SK-N-SH (cell line): ENCODE results near the gene PHEX. TPM values are rescaled to one million over a fixed set of nuclear protein-coding genes. Genes with fewer than 3 reads are reported as not detected.
A peak's percentile ranks its signal among the peaks of the same experiment; 100 is the strongest.

Experiments
- CTCF ChIA-PET: fragments of 300-600, 350-600 bp; formaldehyde crosslinking; extraction: SDS; loops from one replicate; lab custom pipeline; 2021; lab: Yijun Ruan, JAX
- POLR2A ChIA-PET: fragments of 350-600 bp; sonication (Branson Sonifier 250); formaldehyde crosslinking; extraction: SDS; loops from one replicate; lab custom pipeline; 2020; ENCODE audit warnings: antibody characterized with exemption, inconsistent platforms; lab: Yijun Ruan, JAX
- DNase-seq: peaks from one replicate; pipeline ENCODE4 v3.0.0; 2012
- H2AFZ ChIP-seq: fragments of 200-600 bp; sonication (generic); 2 replicates; pipeline ENCODE4 v1.8.1; 2016; ENCODE audit warnings: antibody characterized with exemption, mild to moderate bottlenecking, low read depth
- H3F3A ChIP-seq: fragments of 200-600 bp; sonication (generic); replicated peaks from 2 replicates; pipeline ENCODE3; 2016; ENCODE audit warnings: antibody characterized with exemption, mild to moderate bottlenecking; ENCODE audit not compliant: insufficient read depth
- H3K27ac ChIP-seq, 2 experiments: fragments of 200-500 bp in 1 of 2; fragments of 200-600 bp in 1 of 2; sonication (Bioruptor generic) in 1 of 2; sonication (generic), shearing (Covaris generic) in 1 of 2; 2 replicates each; pipeline versions ENCODE4 v1.5.1 to v1.6.1; 2014 to 2016; ENCODE audit warnings: low read depth in 2 of 2, inconsistent platforms in 1 of 2, low read length in 1 of 2, mild to moderate bottlenecking in 1 of 2, mixed read lengths in 1 of 2
- H3K27me3 ChIP-seq: fragments of 200-600 bp; sonication (generic), shearing (Covaris generic); 2 replicates; pipeline ENCODE4 v1.6.1; 2016; ENCODE audit warnings: mixed run types; ENCODE audit not compliant: insufficient read depth
- H3K36me3 ChIP-seq, 2 experiments: fragments of 200-500 bp in 1 of 2; fragments of 200-600 bp in 1 of 2; sonication (Bioruptor generic) in 1 of 2; sonication (generic) in 1 of 2; replicated peaks in 1 of 2; 2 replicates each; pipeline versions ENCODE3 to v1.5.1; 2014 to 2016; ENCODE audit warnings: low read length in 1 of 2, mild to moderate bottlenecking in 1 of 2; ENCODE audit not compliant: insufficient read depth in 2 of 2, control insufficient read depth in 1 of 2
- H3K4me1 ChIP-seq, 2 experiments: fragments of 200-500 bp in 1 of 2; fragments of 200-600 bp in 1 of 2; sonication (Bioruptor generic) in 1 of 2; sonication (generic), shearing (Covaris generic) in 1 of 2; 2 replicates each; pipeline versions ENCODE4 v1.5.1 to v1.6.1; 2014 to 2016; ENCODE audit warnings: low read depth in 1 of 2, low read length in 1 of 2, mixed run types in 1 of 2; ENCODE audit not compliant: insufficient read depth in 2 of 2, control insufficient read depth in 1 of 2
- H3K4me2 ChIP-seq: fragments of 200-600 bp; sonication (generic), shearing (Covaris generic); 2 replicates; pipeline ENCODE4 v1.6.1; 2017; ENCODE audit warnings: mixed run types
- H3K4me3 ChIP-seq, 2 experiments: fragments of 200-500 bp in 1 of 2; fragments of 200-600 bp in 1 of 2; sonication (Bioruptor generic) in 1 of 2; sonication (generic), shearing (Covaris generic) in 1 of 2; 2 replicates each; pipeline versions ENCODE4 v1.5.1 to v1.8.1; 2014 to 2016; ENCODE audit warnings: low read depth in 2 of 2, inconsistent platforms in 1 of 2, low read length in 1 of 2, mild to moderate bottlenecking in 1 of 2, mixed read lengths in 1 of 2, moderate library complexity in 1 of 2
- H3K79me2 ChIP-seq: fragments of 200-600 bp; sonication (generic); 2 replicates; pipeline ENCODE4 v1.8.1; 2017; ENCODE audit warnings: mild to moderate bottlenecking; ENCODE audit not compliant: insufficient read depth
- H3K9ac ChIP-seq: fragments of 200-600 bp; sonication (generic); 2 replicates; pipeline ENCODE4 v1.6.1; 2017; ENCODE audit warnings: mixed run types
- H3K9me2 ChIP-seq: fragments of 200-600 bp; sonication (generic); 2 replicates; pipeline ENCODE4 v1.6.1; 2017; ENCODE audit warnings: mixed run types
- H3K9me3 ChIP-seq: fragments of 200-600 bp; sonication (generic); 2 replicates; pipeline ENCODE4 v1.6.1; 2017; ENCODE audit warnings: mixed run types, mild to moderate bottlenecking, moderate library complexity
- H4K20me1 ChIP-seq: fragments of 200-600 bp; sonication (generic); 2 replicates; pipeline ENCODE4 v1.6.1; 2017; ENCODE audit warnings: mild to moderate bottlenecking, mixed run types; ENCODE audit not compliant: insufficient read depth
- CHD2 ChIP-seq: fragments of 150-350 bp; IDR thresholded peaks from 2 replicates; pipeline ENCODE4 v1.6.1; 2018; ENCODE audit warnings: low read length; ENCODE audit not compliant: partially characterized antibody
- ELF1 ChIP-seq: IDR thresholded peaks from 2 replicates; pipeline ENCODE4 v1.4.0; 2012
- EP300 ChIP-seq, 2 experiments: IDR thresholded peaks; 2 replicates each; pipeline versions ENCODE4 v1.4.0 to v1.6.1; 2012; ENCODE audit warnings: borderline replicate concordance in 1 of 2, low read depth in 1 of 2, low read length in 1 of 2
- EZH2phosphoT487 ChIP-seq: fragments of 200-600 bp; sonication (generic); IDR thresholded peaks from 2 replicates; pipeline ENCODE4 v1.6.1; 2017; ENCODE audit warnings: low read depth, mixed run types, mild to moderate bottlenecking, antibody characterized with exemption, moderate library complexity, borderline replicate concordance
- FOXM1 ChIP-seq: IDR thresholded peaks from 2 replicates; pipeline ENCODE4 v1.4.0; 2012; ENCODE audit warnings: low read depth, mild to moderate bottlenecking
- MAX ChIP-seq: IDR thresholded peaks from 2 replicates; pipeline ENCODE4 v1.4.0; 2012; ENCODE audit warnings: low read depth
- MEF2A ChIP-seq: IDR thresholded peaks from 2 replicates; pipeline ENCODE4 v1.4.0; 2012; ENCODE audit warnings: low read depth, borderline replicate concordance
- MXI1 ChIP-seq: IDR thresholded peaks from 2 replicates; pipeline ENCODE4 v1.6.1; 2012; ENCODE audit warnings: mild to moderate bottlenecking, low read depth, low read length, improper control_type of control experiment
- NFIC ChIP-seq: IDR thresholded peaks from 2 replicates; pipeline ENCODE4 v1.4.0; 2012; ENCODE audit warnings: borderline replicate concordance
- NRF1 ChIP-seq: IDR thresholded peaks from 2 replicates; pipeline ENCODE4 v1.6.1; 2012; ENCODE audit warnings: low read depth, mild to moderate bottlenecking, low read length
- PBX3 ChIP-seq: IDR thresholded peaks from 2 replicates; pipeline ENCODE4; 2012
- RCOR1 ChIP-seq: fragments of 150-350 bp; IDR thresholded peaks from 2 replicates; pipeline ENCODE4 v1.6.1; 2017; ENCODE audit warnings: antibody characterized with exemption, low read length
- RFX5 ChIP-seq: IDR thresholded peaks from 2 replicates; pipeline ENCODE4 v1.6.1; 2012; ENCODE audit warnings: mild to moderate bottlenecking, improper control_type of control experiment, low read length
- RXRA ChIP-seq: IDR thresholded peaks from 2 replicates; pipeline ENCODE4 v1.4.0; 2012; ENCODE audit warnings: low read depth, mild to moderate bottlenecking, borderline replicate concordance
- SIN3A ChIP-seq: IDR thresholded peaks from 2 replicates; pipeline ENCODE4 v1.6.1; 2012; ENCODE audit warnings: low read depth, mild to moderate bottlenecking, low read length, moderate library complexity, borderline replicate concordance
- TAF1 ChIP-seq: IDR thresholded peaks from 2 replicates; pipeline ENCODE4 v1.6.1; 2012; ENCODE audit warnings: low read depth, mild to moderate bottlenecking, low read length, moderate library complexity, borderline replicate concordance
- TCF12 ChIP-seq: IDR thresholded peaks from 2 replicates; pipeline ENCODE4 v1.4.0; 2012
- TEAD4 ChIP-seq: IDR thresholded peaks from 2 replicates; pipeline ENCODE4 v1.4.0; 2012; ENCODE audit warnings: mild to moderate bottlenecking, borderline replicate concordance; ENCODE audit not compliant: insufficient read depth
- YY1 ChIP-seq: IDR thresholded peaks from 2 replicates; pipeline ENCODE4 v1.4.0; 2012; ENCODE audit warnings: low read depth, mild to moderate bottlenecking
- WGBS: methylation state at CpG from one replicate; pipeline ENCODE4 v1.1.6; 2017; ENCODE audit warnings: low lambda C conversion rate; 5-methylcytosine and 5-hydroxymethylcytosine counted together
- polyA plus RNA-seq, 3 experiments: library from polyadenylated mRNA; depleted of rRNA; stranded (reverse); fragments of >200 nt; gene quantifications; 2 replicates each; pipeline ENCODE4 v1.2.3, GENCODE V29; 2012
- TF ChIP-seq, protein P1 (sequence below): fragments of 150-350 bp; IDR thresholded peaks from 2 replicates; pipeline ENCODE4 v1.6.1; 2017; ENCODE audit warnings: antibody characterized with exemption, low read length, low read depth, borderline replicate concordance
- TF ChIP-seq, protein P2 (sequence below): IDR thresholded peaks from 2 replicates; pipeline ENCODE4 v1.6.1; 2012; ENCODE audit warnings: mild to moderate bottlenecking, low read depth, low read length, moderate library complexity
- TF ChIP-seq, protein P3 (sequence below): IDR thresholded peaks from 2 replicates; pipeline ENCODE4 v1.4.0; 2012; ENCODE audit warnings: low read depth, borderline replicate concordance

PHEX gene
- polyA plus RNA-seq, 1 of the 3 experiments (the other 2 are of a cell fraction): 0.35 TPM

GRCh38 chrX:22246620-22247019 is 214.5 kb downstream of the PHEX start (continued):
- no peak for TF ChIP-seq EZH2phosphoT487
- TF ChIP-seq TCF12: no peak
- no peak for TF ChIP-seq RCOR1
- no peak for TF ChIP-seq RXRA
- TF ChIP-seq EP300 (IDR thresholded peaks at IDR 0.05; ENCODE audit: borderline replicate concordance in 1 of 2, low read depth in 1 of 2, low read length in 1 of 2): no peak
- TF ChIP-seq MAX: no peak
- TF ChIP-seq YY1: no peak

- Histone ChIP-seq H2AFZ (peak overlapping the region; percentile 7; the same call in 1 of the 2 replicates), H3K27ac (peak overlapping the region in 1 of 2 experiments; percentile 53; a peak in 2 of 4 replicates), H3K9me3 (no peaks in the 10 kb centered on the region), H3K4me3 (no peak overlapping the region), H3K27me3 (no peaks in the 10 kb centered on the region), H3K36me3 (no peaks in the 10 kb centered on the region), H3K9me2 (no peaks in the 10 kb centered on the region), H4K20me1 (no peaks in the 10 kb centered on the region), H3K4me2 (peak overlapping the region; percentile 13; the same call in 1 of the 2 replicates), H3K79me2 (no peaks in the 10 kb centered on the region), H3F3A (peaks cover 21% of the 10 kb centered on the region), H3K4me1 (0 out of 4 replicates have a peak, but pooled peaks cover 0 to 7% of the 10 kb centered on the region in 2 experiments), H3K9ac (no peak overlapping the region)
- 4% methylated on average over 1 of the region's 1 CpG for WGBS
- CTCF ChIA-PET: interaction anchor here (1.6 kb wide), 1 partner anchor 262 kb away, joined by 3 read pairs; no protein-coding TSS in a partner anchor
- no peak for DNase-seq
- POLR2A ChIA-PET: no interaction called here
- TF ChIP-seq NRF1 (no peak), RFX5 (no peak), PBX3 (no peak; the same call in 1 of the 2 replicates), EP300 (IDR thresholded peaks at IDR 0.05; ENCODE audit: borderline replicate concordance in 1 of 2, low read depth in 1 of 2, low read length in 1 of 2) (peak in 1 of 2 experiments; percentile 34; a peak in 1 of 4 replicates), SIN3A (no peak), MAX (no peak), RXRA (no peak), TAF1 (no peak), MEF2A (no peak), ELF1 (no peak), CHD2 (no peak), NFIC (peak; percentile 48), MXI1 (no peak), TCF12 (peak; percentile 19; the same call in 1 of the 2 replicates), TEAD4 (peak; percentile 69; the same call in 1 of the 2 replicates), FOXM1 (no peak), RCOR1 (no peak), EZH2phosphoT487 (no peak)
- TF ChIP-seq, protein P1, sequence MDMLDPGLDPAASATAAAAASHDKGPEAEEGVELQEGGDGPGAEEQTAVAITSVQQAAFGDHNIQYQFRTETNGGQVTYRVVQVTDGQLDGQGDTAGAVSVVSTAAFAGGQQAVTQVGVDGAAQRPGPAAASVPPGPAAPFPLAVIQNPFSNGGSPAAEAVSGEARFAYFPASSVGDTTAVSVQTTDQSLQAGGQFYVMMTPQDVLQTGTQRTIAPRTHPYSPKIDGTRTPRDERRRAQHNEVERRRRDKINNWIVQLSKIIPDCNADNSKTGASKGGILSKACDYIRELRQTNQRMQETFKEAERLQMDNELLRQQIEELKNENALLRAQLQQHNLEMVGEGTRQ: no peak
- TF ChIP-seq, protein P2, sequence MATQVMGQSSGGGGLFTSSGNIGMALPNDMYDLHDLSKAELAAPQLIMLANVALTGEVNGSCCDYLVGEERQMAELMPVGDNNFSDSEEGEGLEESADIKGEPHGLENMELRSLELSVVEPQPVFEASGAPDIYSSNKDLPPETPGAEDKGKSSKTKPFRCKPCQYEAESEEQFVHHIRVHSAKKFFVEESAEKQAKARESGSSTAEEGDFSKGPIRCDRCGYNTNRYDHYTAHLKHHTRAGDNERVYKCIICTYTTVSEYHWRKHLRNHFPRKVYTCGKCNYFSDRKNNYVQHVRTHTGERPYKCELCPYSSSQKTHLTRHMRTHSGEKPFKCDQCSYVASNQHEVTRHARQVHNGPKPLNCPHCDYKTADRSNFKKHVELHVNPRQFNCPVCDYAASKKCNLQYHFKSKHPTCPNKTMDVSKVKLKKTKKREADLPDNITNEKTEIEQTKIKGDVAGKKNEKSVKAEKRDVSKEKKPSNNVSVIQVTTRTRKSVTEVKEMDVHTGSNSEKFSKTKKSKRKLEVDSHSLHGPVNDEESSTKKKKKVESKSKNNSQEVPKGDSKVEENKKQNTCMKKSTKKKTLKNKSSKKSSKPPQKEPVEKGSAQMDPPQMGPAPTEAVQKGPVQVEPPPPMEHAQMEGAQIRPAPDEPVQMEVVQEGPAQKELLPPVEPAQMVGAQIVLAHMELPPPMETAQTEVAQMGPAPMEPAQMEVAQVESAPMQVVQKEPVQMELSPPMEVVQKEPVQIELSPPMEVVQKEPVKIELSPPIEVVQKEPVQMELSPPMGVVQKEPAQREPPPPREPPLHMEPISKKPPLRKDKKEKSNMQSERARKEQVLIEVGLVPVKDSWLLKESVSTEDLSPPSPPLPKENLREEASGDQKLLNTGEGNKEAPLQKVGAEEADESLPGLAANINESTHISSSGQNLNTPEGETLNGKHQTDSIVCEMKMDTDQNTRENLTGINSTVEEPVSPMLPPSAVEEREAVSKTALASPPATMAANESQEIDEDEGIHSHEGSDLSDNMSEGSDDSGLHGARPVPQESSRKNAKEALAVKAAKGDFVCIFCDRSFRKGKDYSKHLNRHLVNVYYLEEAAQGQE: no peak
- TF ChIP-seq, protein P3, sequence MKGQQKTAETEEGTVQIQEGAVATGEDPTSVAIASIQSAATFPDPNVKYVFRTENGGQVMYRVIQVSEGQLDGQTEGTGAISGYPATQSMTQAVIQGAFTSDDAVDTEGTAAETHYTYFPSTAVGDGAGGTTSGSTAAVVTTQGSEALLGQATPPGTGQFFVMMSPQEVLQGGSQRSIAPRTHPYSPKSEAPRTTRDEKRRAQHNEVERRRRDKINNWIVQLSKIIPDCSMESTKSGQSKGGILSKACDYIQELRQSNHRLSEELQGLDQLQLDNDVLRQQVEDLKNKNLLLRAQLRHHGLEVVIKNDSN: no peak
These were observed 215.0 kb downstream of the PHEX start for GRCh38 chrX:22247169-22247568.
